GM12878 (cell line): ENCODE results near the gene BCAR3.

ENCODE experiments used
- CBX5 ChIP-seq: sonication (generic); IDR thresholded peaks from 2 replicates; pipeline ENCODE4 v1.6.1; 2016; ENCODE audit warnings: low read depth, moderate library complexity, mild to moderate bottlenecking, inconsistent platforms
- JUND ChIP-seq: IDR thresholded peaks from 2 replicates; pipeline ENCODE4 v1.6.1; 2012; ENCODE audit warnings: low read depth, mild to moderate bottlenecking, low read length, improper control_type of control experiment, moderate library complexity
- TF ChIP-seq, protein P1 (sequence below), 3 experiments: IDR thresholded peaks in 2 of 3; conservative IDR thresholded peaks in 1 of 3; 2 replicates each; pipeline ENCODE4 v1.5.1; 2011; ENCODE audit warnings: low read depth in 3 of 3, low read length in 3 of 3, mild to moderate bottlenecking in 3 of 3, control low read depth in 2 of 3, moderate library complexity in 2 of 3, inconsistent platforms in 1 of 3, mixed read lengths in 1 of 3; ENCODE audit not compliant: control insufficient read depth in 2 of 3, insufficient read depth in 1 of 3; ENCODE audit errors: extremely low read depth in 1 of 3

DNA sequence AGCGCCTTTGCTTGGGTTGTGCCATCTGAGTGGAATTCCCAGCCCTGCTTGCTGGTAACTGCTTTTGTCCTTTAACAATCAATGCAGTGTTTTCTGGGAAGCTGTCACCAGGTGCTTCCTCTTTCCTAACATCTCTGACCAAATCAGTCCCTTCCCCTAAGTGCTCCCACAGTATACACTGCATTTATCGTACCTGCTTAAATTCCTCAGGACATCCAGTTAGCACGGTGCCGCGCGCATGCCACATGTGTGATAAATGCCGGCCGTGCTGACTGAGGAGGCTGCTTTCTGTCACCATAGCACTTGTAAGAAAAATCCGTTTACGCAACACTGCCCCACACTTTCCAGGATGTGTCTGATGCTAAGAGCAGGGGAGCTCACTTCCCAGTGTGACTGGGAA is 115.4 kb downstream of the BCAR3 start:
- TF ChIP-seq JUND (no peak), CBX5 (no peak)
- TF ChIP-seq, protein P1, sequence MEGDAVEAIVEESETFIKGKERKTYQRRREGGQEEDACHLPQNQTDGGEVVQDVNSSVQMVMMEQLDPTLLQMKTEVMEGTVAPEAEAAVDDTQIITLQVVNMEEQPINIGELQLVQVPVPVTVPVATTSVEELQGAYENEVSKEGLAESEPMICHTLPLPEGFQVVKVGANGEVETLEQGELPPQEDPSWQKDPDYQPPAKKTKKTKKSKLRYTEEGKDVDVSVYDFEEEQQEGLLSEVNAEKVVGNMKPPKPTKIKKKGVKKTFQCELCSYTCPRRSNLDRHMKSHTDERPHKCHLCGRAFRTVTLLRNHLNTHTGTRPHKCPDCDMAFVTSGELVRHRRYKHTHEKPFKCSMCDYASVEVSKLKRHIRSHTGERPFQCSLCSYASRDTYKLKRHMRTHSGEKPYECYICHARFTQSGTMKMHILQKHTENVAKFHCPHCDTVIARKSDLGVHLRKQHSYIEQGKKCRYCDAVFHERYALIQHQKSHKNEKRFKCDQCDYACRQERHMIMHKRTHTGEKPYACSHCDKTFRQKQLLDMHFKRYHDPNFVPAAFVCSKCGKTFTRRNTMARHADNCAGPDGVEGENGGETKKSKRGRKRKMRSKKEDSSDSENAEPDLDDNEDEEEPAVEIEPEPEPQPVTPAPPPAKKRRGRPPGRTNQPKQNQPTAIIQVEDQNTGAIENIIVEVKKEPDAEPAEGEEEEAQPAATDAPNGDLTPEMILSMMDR (IDR thresholded peaks at IDR 0.05 in 2 of 3, conservative IDR thresholded peaks at IDR 0.05 in 1 of 3; ENCODE audit: control insufficient read depth in 2 of 3, extremely low read depth in 1 of 3, insufficient read depth in 1 of 3, low read depth in 3 of 3, low read length in 3 of 3), result no peak
